Measurements from ENCODE around the gene GPC6.

DNA sequence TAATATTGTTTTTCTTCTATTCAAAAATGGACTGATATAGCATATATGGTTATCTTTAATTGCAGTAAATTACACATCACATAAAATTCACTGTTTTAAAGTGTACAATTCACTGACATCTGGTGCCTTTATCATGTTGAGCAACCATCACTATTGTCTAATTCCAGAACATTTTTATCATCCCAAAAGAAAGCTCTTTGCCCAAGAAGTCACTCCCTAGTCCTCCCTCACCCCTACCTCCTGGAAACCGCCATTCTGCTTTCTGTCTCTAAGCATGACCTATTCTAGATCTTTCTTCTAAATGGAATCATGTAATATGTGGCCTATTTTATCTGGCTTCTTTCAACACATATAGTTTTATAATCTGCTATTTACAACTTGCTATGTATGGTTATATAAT lies 727.2 kb downstream of the GPC6 start:
- TF ChIP-seq, protein P1, sequence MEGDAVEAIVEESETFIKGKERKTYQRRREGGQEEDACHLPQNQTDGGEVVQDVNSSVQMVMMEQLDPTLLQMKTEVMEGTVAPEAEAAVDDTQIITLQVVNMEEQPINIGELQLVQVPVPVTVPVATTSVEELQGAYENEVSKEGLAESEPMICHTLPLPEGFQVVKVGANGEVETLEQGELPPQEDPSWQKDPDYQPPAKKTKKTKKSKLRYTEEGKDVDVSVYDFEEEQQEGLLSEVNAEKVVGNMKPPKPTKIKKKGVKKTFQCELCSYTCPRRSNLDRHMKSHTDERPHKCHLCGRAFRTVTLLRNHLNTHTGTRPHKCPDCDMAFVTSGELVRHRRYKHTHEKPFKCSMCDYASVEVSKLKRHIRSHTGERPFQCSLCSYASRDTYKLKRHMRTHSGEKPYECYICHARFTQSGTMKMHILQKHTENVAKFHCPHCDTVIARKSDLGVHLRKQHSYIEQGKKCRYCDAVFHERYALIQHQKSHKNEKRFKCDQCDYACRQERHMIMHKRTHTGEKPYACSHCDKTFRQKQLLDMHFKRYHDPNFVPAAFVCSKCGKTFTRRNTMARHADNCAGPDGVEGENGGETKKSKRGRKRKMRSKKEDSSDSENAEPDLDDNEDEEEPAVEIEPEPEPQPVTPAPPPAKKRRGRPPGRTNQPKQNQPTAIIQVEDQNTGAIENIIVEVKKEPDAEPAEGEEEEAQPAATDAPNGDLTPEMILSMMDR (conservative IDR thresholded peaks at IDR 0.05; ENCODE audit: low read length) = no peak
- TF ChIP-seq EZH2phosphoT487 (IDR thresholded peaks at IDR 0.05; ENCODE audit: borderline replicate concordance) = no peak
